Fibroblast of peridontal ligament (primary cell): ENCODE measurements around the gene NLK.

ENCODE experiments used
- DNase-seq: peaks from one replicate; pipeline ENCODE4 v3.0.0-alpha.2; 2010; ENCODE audit errors: extremely low read depth

The NLK gene

GRCh38 chr17:28040406-28040805 lies 2.1 kb upstream of the NLK start:
- no peak for DNase-seq

- peak; percentile 100 for DNase-seq
Observed at GRCh38 chr17:28041068-28041843, 1.2 kb upstream of the NLK start.

- DNase-seq = no peak
Observed at GRCh38 chr17:28041844-28042656, 427 bp upstream of the NLK start.

- DNase-seq = no peak
Observed at GRCh38 chr17:28042721-28043291, 329 bp downstream of the NLK start.

- DNase-seq = no peak
Observed at GRCh38 chr17:28043296-28043695, 819 bp downstream of the NLK start.

GRCh38 chr17:28043741-28044140 lies 1.3 kb downstream of the NLK start:
- no peak for DNase-seq

- no peak for DNase-seq
Observed at GRCh38 chr17:28045304-28045703, 2.8 kb downstream of the NLK start.

- DNase-seq = no peak
Observed at GRCh38 chr17:28046034-28046825, 3.8 kb downstream of the NLK start.

GRCh38 chr17:28047806-28048205 lies 5.3 kb downstream of the NLK start:
- no peak for DNase-seq

- DNase-seq = no peak
Observed at GRCh38 chr17:28049071-28049470, 6.6 kb downstream of the NLK start.

- DNase-seq = no peak
Observed at GRCh38 chr17:28053044-28053670, 10.7 kb downstream of the NLK start.

GRCh38 chr17:28053725-28054124 lies 11.2 kb downstream of the NLK start:
- DNase-seq = no peak

GRCh38 chr17:28055546-28056275 lies 13.2 kb downstream of the NLK start:
- no peak for DNase-seq

- DNase-seq = no peak
Observed at GRCh38 chr17:28056276-28056620, 13.8 kb downstream of the NLK start.

GRCh38 chr17:28057731-28058246 lies 15.3 kb downstream of the NLK start:
- peak; percentile 53 for DNase-seq

GRCh38 chr17:28059675-28060074 lies 17.2 kb downstream of the NLK start:
- no peak for DNase-seq

GRCh38 chr17:28065706-28066105 lies 23.2 kb downstream of the NLK start:
- DNase-seq = no peak

- no peak for DNase-seq
Observed at GRCh38 chr17:28069061-28069460, 26.6 kb downstream of the NLK start.

GRCh38 chr17:28071179-28071578 lies 28.7 kb downstream of the NLK start:
- no peak for DNase-seq

- DNase-seq = peak; percentile 42
Observed at GRCh38 chr17:28071891-28072606, 29.6 kb downstream of the NLK start.
